Right lobe of liver (tissue), 6 donors: Measurements from ENCODE around the gene HMHB1. TPM values are rescaled to one million over a fixed set of nuclear protein-coding genes. Genes with fewer than 3 reads are reported as not detected.

ENCODE experiments used
- ATAC-seq, 4 donors: fragments of 200-7000 bp; cut with Tn5 transposase; one replicate each; pipeline ENCODE4 v1.9.1; 2020; ENCODE audit warnings: mild to moderate bottlenecking in 4 of 4, moderate library complexity in 4 of 4
- DNase-seq, 3 donors: peaks; one replicate each; pipeline ENCODE4 v3.0.0-alpha.2; 2020
- H3K27ac ChIP-seq, 3 donors: fragments of 200-600 bp; one replicate each; pipeline ENCODE4 v1.8.0; 2022
- H3K27me3 ChIP-seq, 2 donors: fragments of 200-600 bp; one replicate each; pipeline ENCODE4 v1.8.0; 2022
- H3K36me3 ChIP-seq, 4 donors: fragments of 200-600 bp; sonication (generic) in 1 of 4; one replicate each; pipeline versions ENCODE4 v1.5.1 to v1.8.0; 2017 to 2022; ENCODE audit warnings: control low read depth in 1 of 4
- H3K4me1 ChIP-seq, 4 donors: fragments of 200-600 bp; sonication (generic) in 1 of 4; one replicate each; pipeline versions ENCODE4 v1.5.1 to v1.8.0; 2017 to 2022; ENCODE audit warnings: control low read depth in 1 of 4
- H3K4me3 ChIP-seq, 3 donors: fragments of 200-600 bp; one replicate each; pipeline ENCODE4 v1.8.0; 2022
- H3K9me3 ChIP-seq, 4 donors: fragments of 200-600 bp; sonication (generic) in 1 of 4; one replicate each; pipeline versions ENCODE4 v1.5.1 to v1.8.0; 2017 to 2022; ENCODE audit warnings: control low read depth in 1 of 4
- POLR2A ChIP-seq: fragments of 450-650 bp; IDR thresholded peaks from one replicate; pipeline ENCODE4 v1.6.1; 2017; ENCODE audit warnings: antibody characterized with exemption, mild to moderate bottlenecking
- WGBS: methylation state at CpG from one replicate; pipeline ENCODE4 v1.1.6; 2018; ENCODE audit warnings: low coverage, low lambda C conversion rate; ENCODE audit not compliant: insufficient coverage; ENCODE audit errors: missing lambda C conversion rate; 5-methylcytosine and 5-hydroxymethylcytosine counted together
- intact Hi-C, 2 donors: fragments of 100-400 bp; cut with DNase I; formaldehyde crosslinking; loops; one replicate each; pipeline versions ENCODE4 v1.11.2 to v1.14.1; 2022
- total RNA-seq, 6 experiments: library from RNA; depleted of rRNA in 2 of 6; stranded (reverse); fragments of >200 nt in 2 of 6; fragmentation: NEBNext Ultra II Directional in 3 of 6; extraction: Animal tissue kit (Norgen Biotek cat#: 25700) in 3 of 6; gene quantifications; one replicate each; pipeline versions ENCODE4 v1.1.0 to v1.2.4, GENCODE V29; 2016 to 2023
- TF ChIP-seq, protein P1 (sequence below), 4 donors: fragments of 200-600 bp in 3 of 4; fragments of 450-650 bp in 1 of 4; IDR thresholded peaks; one replicate each; pipeline versions ENCODE4 v1.5.1 to v1.8.0; 2016 to 2022; ENCODE audit warnings: antibody characterized with exemption in 4 of 4, mild to moderate bottlenecking in 2 of 4
- donor health status: DM: no; HTN: yes; CAD: no.
- donor health status: DM: no; HTN: no; CAD: no.
- donor health status: DM: no; HTN: no; CAD: no.
- donor health status: DM: no; HTN: yes; CAD: no.
- donor health status: DM: no; HTN: yes; CAD: no.

HMHB1 gene
- total RNA-seq, 6 experiments from 2014 or later, result not detected

DNA sequence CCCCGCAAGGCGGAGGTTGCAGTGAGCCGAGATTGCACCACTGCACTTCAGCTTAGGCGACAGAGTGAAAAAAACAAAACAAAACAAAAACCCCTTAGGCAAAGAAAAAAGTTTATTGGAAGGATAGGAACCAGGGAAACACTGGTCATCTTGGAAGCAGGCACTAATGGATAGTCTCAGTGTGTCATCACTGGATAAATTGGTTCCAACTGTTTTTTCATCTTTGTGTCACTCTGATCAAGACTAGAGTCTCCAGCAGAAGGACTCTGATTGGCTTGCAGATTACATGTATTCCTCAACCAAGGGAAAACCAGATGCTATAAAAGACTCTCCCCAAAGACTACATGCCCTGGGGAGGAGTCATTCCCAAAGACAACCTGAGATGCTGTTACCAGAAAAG, 35.0 kb upstream of the HMHB1 start:
- Histone ChIP-seq H3K9me3 (no peaks in the 10 kb centered on the region), H3K4me3 (no peak overlapping the region), H3K27ac (no peak overlapping the region), H3K27me3 (no peaks in the 10 kb centered on the region), H3K36me3 (no peaks in the 10 kb centered on the region), H3K4me1 (no peaks in the 10 kb centered on the region)
- DNase-seq (no peak), ATAC-seq (no peak)
- WGBS, result 83% methylated on average over 4 of the region's 4 CpGs
- TF ChIP-seq, protein P1, sequence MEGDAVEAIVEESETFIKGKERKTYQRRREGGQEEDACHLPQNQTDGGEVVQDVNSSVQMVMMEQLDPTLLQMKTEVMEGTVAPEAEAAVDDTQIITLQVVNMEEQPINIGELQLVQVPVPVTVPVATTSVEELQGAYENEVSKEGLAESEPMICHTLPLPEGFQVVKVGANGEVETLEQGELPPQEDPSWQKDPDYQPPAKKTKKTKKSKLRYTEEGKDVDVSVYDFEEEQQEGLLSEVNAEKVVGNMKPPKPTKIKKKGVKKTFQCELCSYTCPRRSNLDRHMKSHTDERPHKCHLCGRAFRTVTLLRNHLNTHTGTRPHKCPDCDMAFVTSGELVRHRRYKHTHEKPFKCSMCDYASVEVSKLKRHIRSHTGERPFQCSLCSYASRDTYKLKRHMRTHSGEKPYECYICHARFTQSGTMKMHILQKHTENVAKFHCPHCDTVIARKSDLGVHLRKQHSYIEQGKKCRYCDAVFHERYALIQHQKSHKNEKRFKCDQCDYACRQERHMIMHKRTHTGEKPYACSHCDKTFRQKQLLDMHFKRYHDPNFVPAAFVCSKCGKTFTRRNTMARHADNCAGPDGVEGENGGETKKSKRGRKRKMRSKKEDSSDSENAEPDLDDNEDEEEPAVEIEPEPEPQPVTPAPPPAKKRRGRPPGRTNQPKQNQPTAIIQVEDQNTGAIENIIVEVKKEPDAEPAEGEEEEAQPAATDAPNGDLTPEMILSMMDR (IDR thresholded peaks at IDR 0.05), result no peak
- no peak for TF ChIP-seq POLR2A
- intact Hi-C loops, result no loop called here

- Histone ChIP-seq H3K27ac (no peak overlapping the region), H3K4me1 (no peaks in the 10 kb centered on the region), H3K27me3 (no peaks in the 10 kb centered on the region), H3K4me3 (no peak overlapping the region), H3K36me3 (no peaks in the 10 kb centered on the region), H3K9me3 (no peaks in the 10 kb centered on the region)
- TF ChIP-seq, protein P1 (IDR thresholded peaks at IDR 0.05), result no peak
- TF ChIP-seq POLR2A, result no peak
- ATAC-seq (no peak), DNase-seq (no peak)
- intact Hi-C loops, result no loop called here
- WGBS, result 92% methylated on average over 2 of the region's 2 CpGs
Measured at GRCh38 chr5:143779506-143779905, 32.5 kb upstream of the HMHB1 start.

GRCh38 chr5:143781993-143782520, 29.9 kb upstream of the HMHB1 start:
- DNase-seq, result no peak
- ATAC-seq, result no peak
- Histone ChIP-seq H3K4me1 (no peaks in the 10 kb centered on the region), H3K4me3 (no peak overlapping the region), H3K27ac (no peak overlapping the region), H3K27me3 (no peaks in the 10 kb centered on the region), H3K9me3 (no peaks in the 10 kb centered on the region), H3K36me3 (no peaks in the 10 kb centered on the region)
- WGBS, result 71% methylated on average over 2 of the region's 2 CpGs
- intact Hi-C loops, result no loop called here
- no peak for TF ChIP-seq POLR2A
- TF ChIP-seq, protein P1 (IDR thresholded peaks at IDR 0.05), result no peak

DNA sequence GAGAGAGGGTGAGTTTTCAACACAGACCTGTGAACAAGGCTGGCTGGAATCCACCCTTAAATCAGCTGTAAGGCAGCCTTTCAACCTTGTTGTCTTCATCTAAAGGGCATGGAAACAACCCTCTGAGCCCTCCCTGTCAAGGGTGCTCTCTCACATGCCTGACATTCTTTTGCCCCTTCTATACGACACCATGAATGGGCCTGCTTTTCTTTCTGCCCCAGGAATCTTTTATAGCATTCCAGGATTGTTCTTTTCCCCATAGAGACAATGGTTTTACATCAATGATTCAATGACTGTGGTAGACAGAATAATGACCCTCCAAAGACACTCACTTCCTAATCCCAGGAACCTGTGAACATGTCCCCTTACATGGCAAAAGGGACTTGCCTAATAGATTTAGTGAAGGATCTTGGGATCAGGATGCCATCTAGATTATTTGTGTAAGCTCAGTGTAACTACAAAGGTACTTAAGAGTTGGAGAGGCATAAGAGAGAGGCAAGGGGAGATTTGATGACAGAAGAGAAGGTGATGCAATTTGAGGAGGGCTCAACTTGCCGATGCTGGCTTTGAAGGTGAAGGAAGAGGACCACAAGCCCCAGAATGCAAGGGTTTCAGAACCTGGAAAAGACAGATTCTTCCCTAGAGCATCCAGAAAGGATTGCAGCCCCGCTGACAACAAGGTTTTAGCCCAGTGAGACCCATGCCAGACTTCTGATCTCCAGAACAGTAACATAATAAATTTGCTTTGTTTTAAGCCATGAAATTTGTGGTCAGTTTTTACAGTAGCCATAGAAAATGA, 29.2 kb upstream of the HMHB1 start:
- H3K4me1 ChIP-seq, result no peaks in the 10 kb centered on the region
- no peaks in the 10 kb centered on the region for H3K27me3 ChIP-seq
- H3K9me3 ChIP-seq, result no peaks in the 10 kb centered on the region
- WGBS, result 63% methylated on average over 3 of the region's 3 CpGs
- no peak for ATAC-seq
- intact Hi-C loops, result no loop called here
- H3K4me3 ChIP-seq, result no peak overlapping the region
- TF ChIP-seq, protein P1 (IDR thresholded peaks at IDR 0.05), result no peak
- no peak for TF ChIP-seq POLR2A
- no peaks in the 10 kb centered on the region for H3K36me3 ChIP-seq
- H3K27ac ChIP-seq, result no peak overlapping the region
- no peak for DNase-seq
